Ovary (tissue), 9 donors: Measurements from ENCODE around the gene TULP4. TPM values are rescaled to one million over a fixed set of nuclear protein-coding genes. Genes with fewer than 3 reads are reported as not detected.
"Not testable (repeated sequence)": the region's sequence is repeated elsewhere in the genome, so short reads cannot be mapped to it uniquely, and the experiment has no call there.

ENCODE experiments used
- DNase-seq, 5 donors: peaks; one replicate each; pipeline ENCODE4 v3.0.0-alpha.2; 2019 to 2020
- H3K27ac ChIP-seq, 2 donors: fragments of 200-600 bp; one replicate each; pipeline versions ENCODE4 v1.5.1 to v1.8.0; 2019 to 2022
- H3K27me3 ChIP-seq: fragments of 200-600 bp; one replicate; pipeline ENCODE4 v1.8.0; 2022
- H3K36me3 ChIP-seq: fragments of 200-600 bp; sonication (generic); one replicate; pipeline ENCODE4 v1.5.1; 2019
- H3K4me1 ChIP-seq: one replicate; pipeline ENCODE4 v1.8.1; 2013; ENCODE audit warnings: mild to moderate bottlenecking, moderate library complexity; ENCODE audit not compliant: insufficient read depth
- H3K4me3 ChIP-seq: fragments of 200-600 bp; sonication (generic); one replicate; pipeline ENCODE4 v1.5.1; 2017
- H3K9me3 ChIP-seq, 2 donors: fragments of 200-600 bp in 1 of 2; sonication (generic) in 1 of 2; one replicate each; pipeline versions ENCODE4 v1.5.1 to v1.8.1; 2013 to 2019; ENCODE audit warnings: mild to moderate bottlenecking in 1 of 2, moderate library complexity in 1 of 2
- EP300 ChIP-seq: sonication (generic); formaldehyde crosslinking; IDR thresholded peaks from one replicate; pipeline ENCODE4 v1.6.1; 2017; ENCODE audit warnings: antibody characterized with exemption
- POLR2A ChIP-seq: fragments of 450-650 bp; IDR thresholded peaks from one replicate; pipeline ENCODE4 v1.6.1; 2017; ENCODE audit warnings: antibody characterized with exemption, mild to moderate bottlenecking, moderate library complexity
- WGBS, 3 donors: extraction: QIAGEN DNeasy Blood & Tissue Kit in 1 of 3; methylation state at CpG; one replicate each; pipeline versions ENCODE4 v1.1.5 to v1.1.7; 2013 to 2017; 5-methylcytosine and 5-hydroxymethylcytosine counted together
- intact Hi-C, 4 donors: fragments of 100-400 bp; cut with DNase I; formaldehyde crosslinking; loops; one replicate each; pipeline versions ENCODE4 v1.11.0 to v1.15.1; 2022 to 2023
- polyA plus RNA-seq, 2 donors: library from polyadenylated mRNA; stranded (reverse); fragments of 200-250 nt in 1 of 2; fragments of 350-450 nt in 1 of 2; fragmentation: Illumina TruSeq in 1 of 2; extraction: RNeasy Lipid Tissue Mini Kit (QIAGEN cat#74804) in 1 of 2; gene quantifications; one replicate each; pipeline ENCODE4 v1.2.3, GENCODE V29; 2013 to 2014
- total RNA-seq, 7 donors: library from RNA; depleted of rRNA in 2 of 7; stranded (reverse); fragments of >200 nt in 2 of 7; fragmentation: NEBNext Ultra II Directional in 3 of 7; extraction: Animal tissue kit (Norgen Biotek cat#: 25700) in 3 of 7; gene quantifications; one replicate each; pipeline versions ENCODE4 v1.1.0 to v1.2.4, GENCODE V29; 2016 to 2023
- TF ChIP-seq, protein P1 (sequence below), 3 donors: fragments of 450-650 bp in 2 of 3; fragments of 200-600 bp in 1 of 3; IDR thresholded peaks; one replicate each; pipeline versions ENCODE4 v1.5.1 to v1.8.0; 2016 to 2022; ENCODE audit warnings: antibody characterized with exemption in 3 of 3, mild to moderate bottlenecking in 1 of 3
- donor health status: DM: no; HTN: no; CAD: no; lungs with moderate emphysema.
- donor health status: DM: no; HTN: no; CAD: no.
- donor health status: Bipolar disorder and iron deficiency.
- donor health status: DM: yes; HTN: yes; CAD: no.
- donor health status: DM: no; HTN: no; CAD: no.
- donor health status: DM: yes; HTN: yes; CAD: no.

The TULP4 gene
- total and polyA plus RNA-seq, 9 donors: 7.5 to 152 (median 92.6) TPM

DNA sequence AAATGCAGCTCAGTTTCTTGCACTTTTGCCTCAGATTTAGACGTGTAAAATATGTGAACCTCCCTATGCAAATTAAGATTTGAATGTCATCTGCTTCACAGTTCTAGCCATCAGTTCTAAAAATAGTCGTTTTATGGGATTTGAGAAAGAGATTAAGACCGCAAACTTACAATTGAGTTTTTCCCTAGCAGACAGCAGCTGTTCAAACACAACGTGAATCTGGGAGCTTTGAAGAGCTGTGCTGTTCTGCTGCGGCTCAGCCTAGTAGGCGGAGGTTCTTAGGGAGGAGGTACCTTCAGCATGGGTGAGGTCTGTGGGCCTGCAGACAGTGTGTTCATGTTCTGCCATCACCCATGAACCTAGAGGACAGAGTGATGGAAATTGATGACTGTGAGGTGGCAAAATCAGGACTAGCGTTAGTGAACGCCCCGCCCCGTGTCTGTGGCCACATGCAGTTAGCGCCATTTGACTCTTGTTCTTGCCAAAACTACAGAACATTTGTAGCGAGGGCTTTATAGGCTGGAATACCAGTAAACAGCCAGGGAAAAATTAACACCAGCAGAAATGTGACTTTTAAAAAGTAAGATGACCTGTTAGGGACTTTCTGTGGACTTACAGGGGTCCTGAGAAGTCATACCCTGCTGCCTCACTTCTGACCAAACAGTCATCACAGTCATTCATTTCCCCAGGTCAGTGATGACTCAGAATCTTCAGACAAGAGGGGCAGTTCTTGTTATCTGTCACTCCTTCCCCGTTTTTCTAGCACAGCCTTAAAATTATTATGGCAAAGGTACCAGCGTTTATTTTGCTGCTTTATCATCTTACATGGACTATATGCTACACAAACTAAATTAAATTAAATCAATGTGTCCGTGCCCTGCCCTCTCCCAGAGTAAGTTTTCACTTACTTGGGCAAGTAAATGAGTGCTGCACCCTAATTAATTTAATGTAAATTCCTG lies 163.4 kb downstream of the TULP4 start:
- intact Hi-C loops: no loop called here
- no peak for DNase-seq
- Histone ChIP-seq H3K9me3 (no peaks in the 10 kb centered on the region), H3K27me3 (no peaks in the 10 kb centered on the region), H3K4me1 (no peaks in the 10 kb centered on the region), H3K4me3 (no peak overlapping the region), H3K36me3 (no peaks in the 10 kb centered on the region), H3K27ac (no peak overlapping the region)
- no peak for TF ChIP-seq POLR2A
- no peak for TF ChIP-seq EP300
- TF ChIP-seq, protein P1, sequence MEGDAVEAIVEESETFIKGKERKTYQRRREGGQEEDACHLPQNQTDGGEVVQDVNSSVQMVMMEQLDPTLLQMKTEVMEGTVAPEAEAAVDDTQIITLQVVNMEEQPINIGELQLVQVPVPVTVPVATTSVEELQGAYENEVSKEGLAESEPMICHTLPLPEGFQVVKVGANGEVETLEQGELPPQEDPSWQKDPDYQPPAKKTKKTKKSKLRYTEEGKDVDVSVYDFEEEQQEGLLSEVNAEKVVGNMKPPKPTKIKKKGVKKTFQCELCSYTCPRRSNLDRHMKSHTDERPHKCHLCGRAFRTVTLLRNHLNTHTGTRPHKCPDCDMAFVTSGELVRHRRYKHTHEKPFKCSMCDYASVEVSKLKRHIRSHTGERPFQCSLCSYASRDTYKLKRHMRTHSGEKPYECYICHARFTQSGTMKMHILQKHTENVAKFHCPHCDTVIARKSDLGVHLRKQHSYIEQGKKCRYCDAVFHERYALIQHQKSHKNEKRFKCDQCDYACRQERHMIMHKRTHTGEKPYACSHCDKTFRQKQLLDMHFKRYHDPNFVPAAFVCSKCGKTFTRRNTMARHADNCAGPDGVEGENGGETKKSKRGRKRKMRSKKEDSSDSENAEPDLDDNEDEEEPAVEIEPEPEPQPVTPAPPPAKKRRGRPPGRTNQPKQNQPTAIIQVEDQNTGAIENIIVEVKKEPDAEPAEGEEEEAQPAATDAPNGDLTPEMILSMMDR (IDR thresholded peaks at IDR 0.05): no peak
- WGBS, 3 donors: 65 to 72% (median 70%) methylated on average over 15 of the region's 15 CpGs

DNA sequence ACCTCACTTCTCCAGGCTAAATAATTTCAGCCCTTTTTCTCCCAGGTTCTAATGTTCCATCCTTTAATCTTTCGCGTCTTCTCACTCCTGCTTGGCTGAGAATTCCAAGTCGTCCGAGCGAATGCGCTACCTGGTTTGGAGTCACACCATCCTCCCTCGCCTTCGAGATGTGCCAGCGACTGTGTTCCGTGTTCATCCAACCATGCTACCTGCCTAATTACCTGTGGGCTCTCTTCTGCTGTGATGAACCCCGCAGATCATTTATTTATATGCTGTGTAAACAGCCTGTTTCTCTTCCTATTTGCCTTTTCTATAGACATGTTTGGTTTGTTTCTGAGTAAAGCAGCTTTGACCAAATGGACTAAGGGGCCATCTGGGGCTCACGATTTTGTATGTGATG lies 164.1 kb downstream of the TULP4 start:
- Histone ChIP-seq H3K27ac (no peak overlapping the region), H3K27me3 (no peaks in the 10 kb centered on the region), H3K4me1 (no peaks in the 10 kb centered on the region), H3K9me3 (no peaks in the 10 kb centered on the region), H3K4me3 (no peak overlapping the region), H3K36me3 (no peaks in the 10 kb centered on the region)
- TF ChIP-seq POLR2A: no peak
- TF ChIP-seq, protein P1 (IDR thresholded peaks at IDR 0.05): no peak
- no peak for TF ChIP-seq EP300
- intact Hi-C loops: no loop called here
- DNase-seq: no peak
- 95 to 97% (median 96%) methylated on average over 12 of the region's 12 CpGs for WGBS, 3 donors

DNA sequence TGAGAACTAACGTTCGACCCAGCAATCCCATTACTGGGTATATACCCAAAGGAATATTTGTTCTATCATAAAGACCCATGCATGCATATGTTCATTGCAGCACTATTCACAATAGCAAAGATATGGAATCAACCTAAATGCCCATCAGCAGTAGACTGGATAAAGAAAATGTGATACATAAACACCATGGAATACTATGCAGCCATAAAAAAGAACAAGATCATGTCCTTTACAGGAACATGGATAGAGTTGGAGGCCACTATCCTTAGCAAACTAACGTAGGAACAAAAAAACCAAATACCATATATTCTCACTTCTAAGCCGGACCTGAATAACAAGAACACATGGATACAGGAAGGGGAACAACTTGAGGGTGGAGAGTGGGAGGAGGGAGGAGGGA lies 165.5 kb downstream of the TULP4 start:
- H3K27me3 ChIP-seq, DNase-seq, H3K4me3 ChIP-seq, H3K9me3 ChIP-seq, H3K4me1 ChIP-seq, H3K36me3 ChIP-seq, intact Hi-C loops, H3K27ac ChIP-seq: not testable (repeated sequence)
- WGBS, 3 donors: 95 to 97% (median 96%) methylated on average over 4 of the region's 4 CpGs

DNA sequence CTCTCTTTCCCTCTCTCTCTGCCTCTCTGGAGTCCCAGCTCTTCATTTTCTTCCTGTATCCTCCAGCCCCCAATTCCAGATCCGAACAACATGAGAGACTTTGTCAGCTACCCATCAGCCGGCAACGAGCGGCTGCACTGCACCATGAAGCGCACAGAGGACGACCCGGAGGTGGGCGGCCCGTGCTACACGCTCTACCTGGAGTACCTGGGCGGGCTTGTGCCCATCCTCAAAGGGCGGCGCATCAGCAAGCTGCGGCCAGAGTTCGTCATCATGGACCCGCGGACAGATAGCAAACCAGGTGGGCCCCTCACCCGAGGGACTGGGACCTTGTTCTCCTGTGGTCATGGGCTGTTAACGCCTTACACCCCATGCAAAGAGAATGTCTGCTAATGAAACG lies 168.7 kb downstream of the TULP4 start:
- no peak overlapping the region for H3K4me3 ChIP-seq
- H3K27ac ChIP-seq: no peak overlapping the region
- H3K4me1 ChIP-seq: no peaks in the 10 kb centered on the region
- no peaks in the 10 kb centered on the region for H3K36me3 ChIP-seq
- DNase-seq: no peak
- H3K27me3 ChIP-seq: no peaks in the 10 kb centered on the region
- WGBS, 3 donors: 91 to 96% (median 93%) methylated on average over 20 of the region's 20 CpGs
- TF ChIP-seq EP300 (no peak), POLR2A (no peak)
- TF ChIP-seq, protein P1 (IDR thresholded peaks at IDR 0.05): no peak
- H3K9me3 ChIP-seq: no peaks in the 10 kb centered on the region
- intact Hi-C loops: no loop called here
